ENCODE data around the gene GEMIN7.
A peak's percentile ranks its signal among the peaks of the same experiment; 100 is the strongest.

The GEMIN7 gene

DNA sequence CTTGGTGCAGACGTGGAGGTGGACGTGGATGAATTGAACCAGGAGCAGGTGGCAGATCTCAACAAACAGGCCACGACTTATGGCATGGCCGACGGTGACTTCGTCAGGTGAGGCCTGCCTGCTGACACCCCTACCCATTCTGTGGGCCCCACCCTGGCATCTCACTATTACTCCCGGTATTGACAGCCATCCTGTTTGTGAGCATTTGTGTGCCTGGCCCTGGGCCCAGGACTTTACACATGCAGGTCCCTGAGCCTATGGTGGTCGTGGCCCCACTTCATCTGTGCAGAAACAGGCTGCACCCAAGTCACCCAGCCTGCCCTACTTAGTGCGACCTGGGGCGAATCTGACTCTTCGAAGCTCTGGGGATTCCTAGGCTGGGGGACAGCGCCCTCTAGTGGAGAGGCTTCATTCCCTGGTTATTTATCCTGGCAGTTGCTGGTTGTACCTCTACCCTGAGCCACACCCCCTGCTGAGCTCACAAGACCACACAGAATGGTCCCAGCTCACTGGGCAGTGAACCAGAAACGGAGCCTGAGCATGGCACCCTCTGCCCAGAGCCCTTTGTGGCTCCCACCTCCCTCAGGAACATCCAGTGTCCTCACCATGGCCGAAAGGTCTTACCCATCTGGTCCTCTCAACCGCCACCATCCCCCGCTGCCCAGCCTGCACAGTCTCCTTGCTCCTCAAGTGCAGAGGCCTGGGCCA lies 19.6 kb upstream of the GEMIN7 start:
- TF ChIP-seq, protein P1, sequence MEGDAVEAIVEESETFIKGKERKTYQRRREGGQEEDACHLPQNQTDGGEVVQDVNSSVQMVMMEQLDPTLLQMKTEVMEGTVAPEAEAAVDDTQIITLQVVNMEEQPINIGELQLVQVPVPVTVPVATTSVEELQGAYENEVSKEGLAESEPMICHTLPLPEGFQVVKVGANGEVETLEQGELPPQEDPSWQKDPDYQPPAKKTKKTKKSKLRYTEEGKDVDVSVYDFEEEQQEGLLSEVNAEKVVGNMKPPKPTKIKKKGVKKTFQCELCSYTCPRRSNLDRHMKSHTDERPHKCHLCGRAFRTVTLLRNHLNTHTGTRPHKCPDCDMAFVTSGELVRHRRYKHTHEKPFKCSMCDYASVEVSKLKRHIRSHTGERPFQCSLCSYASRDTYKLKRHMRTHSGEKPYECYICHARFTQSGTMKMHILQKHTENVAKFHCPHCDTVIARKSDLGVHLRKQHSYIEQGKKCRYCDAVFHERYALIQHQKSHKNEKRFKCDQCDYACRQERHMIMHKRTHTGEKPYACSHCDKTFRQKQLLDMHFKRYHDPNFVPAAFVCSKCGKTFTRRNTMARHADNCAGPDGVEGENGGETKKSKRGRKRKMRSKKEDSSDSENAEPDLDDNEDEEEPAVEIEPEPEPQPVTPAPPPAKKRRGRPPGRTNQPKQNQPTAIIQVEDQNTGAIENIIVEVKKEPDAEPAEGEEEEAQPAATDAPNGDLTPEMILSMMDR (IDR thresholded peaks at IDR 0.05; ENCODE audit: poor library complexity, severe bottlenecking) = peak; percentile 80
- ATAC-seq (ENCODE audit: low read depth) = peak; percentile 69
- no peak overlapping the region for H3K4me3 ChIP-seq (ENCODE audit: severe bottlenecking)
- no peaks in the 10 kb centered on the region for H3K4me1 ChIP-seq (ENCODE audit: insufficient read depth, poor library complexity, severe bottlenecking)
- peaks cover 82% of the 10 kb centered on the region for H3K36me3 ChIP-seq (ENCODE audit: low read depth)
- no peak for DNase-seq (ENCODE audit: low spot score)
- no peaks in the 10 kb centered on the region for H3K27me3 ChIP-seq (ENCODE audit: insufficient read depth, poor library complexity, severe bottlenecking)
- no peak overlapping the region for H3K27ac ChIP-seq (ENCODE audit: poor library complexity, severe bottlenecking)
- H3K9me3 ChIP-seq (ENCODE audit: severe bottlenecking) = no peaks in the 10 kb centered on the region

DNA sequence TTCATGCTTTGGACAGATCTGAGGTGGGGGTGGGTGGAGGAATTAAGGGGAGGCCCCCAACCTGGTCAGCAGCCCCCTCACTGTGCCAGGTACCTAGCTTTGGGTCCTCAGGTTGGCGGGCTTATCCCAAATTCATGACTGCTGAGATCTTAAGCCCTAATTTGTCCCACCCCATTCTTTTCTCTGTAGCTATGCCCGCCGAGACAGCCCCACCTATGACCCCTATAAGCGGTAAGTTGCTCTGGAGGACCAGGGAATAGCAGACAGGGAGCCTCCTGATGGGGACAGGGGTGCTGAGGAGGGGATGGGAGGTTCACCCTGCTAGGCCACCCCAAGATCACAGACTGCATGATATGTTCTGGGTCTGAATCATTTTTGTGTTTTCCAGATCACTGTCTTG lies 17.1 kb upstream of the GEMIN7 start:
- Histone ChIP-seq H3K4me3 (ENCODE audit: severe bottlenecking) (no peak overlapping the region), H3K9me3 (ENCODE audit: severe bottlenecking) (no peaks in the 10 kb centered on the region), H3K36me3 (ENCODE audit: low read depth) (peaks cover 79% of the 10 kb centered on the region), H3K27me3 (ENCODE audit: insufficient read depth, poor library complexity, severe bottlenecking) (no peaks in the 10 kb centered on the region), H3K4me1 (ENCODE audit: insufficient read depth, poor library complexity, severe bottlenecking) (no peaks in the 10 kb centered on the region), H3K27ac (ENCODE audit: poor library complexity, severe bottlenecking) (no peak overlapping the region)
- TF ChIP-seq, protein P1 (IDR thresholded peaks at IDR 0.05; ENCODE audit: poor library complexity, severe bottlenecking) = no peak
- DNase-seq (ENCODE audit: low spot score) = no peak
- ATAC-seq (ENCODE audit: low read depth) = no peak

DNA sequence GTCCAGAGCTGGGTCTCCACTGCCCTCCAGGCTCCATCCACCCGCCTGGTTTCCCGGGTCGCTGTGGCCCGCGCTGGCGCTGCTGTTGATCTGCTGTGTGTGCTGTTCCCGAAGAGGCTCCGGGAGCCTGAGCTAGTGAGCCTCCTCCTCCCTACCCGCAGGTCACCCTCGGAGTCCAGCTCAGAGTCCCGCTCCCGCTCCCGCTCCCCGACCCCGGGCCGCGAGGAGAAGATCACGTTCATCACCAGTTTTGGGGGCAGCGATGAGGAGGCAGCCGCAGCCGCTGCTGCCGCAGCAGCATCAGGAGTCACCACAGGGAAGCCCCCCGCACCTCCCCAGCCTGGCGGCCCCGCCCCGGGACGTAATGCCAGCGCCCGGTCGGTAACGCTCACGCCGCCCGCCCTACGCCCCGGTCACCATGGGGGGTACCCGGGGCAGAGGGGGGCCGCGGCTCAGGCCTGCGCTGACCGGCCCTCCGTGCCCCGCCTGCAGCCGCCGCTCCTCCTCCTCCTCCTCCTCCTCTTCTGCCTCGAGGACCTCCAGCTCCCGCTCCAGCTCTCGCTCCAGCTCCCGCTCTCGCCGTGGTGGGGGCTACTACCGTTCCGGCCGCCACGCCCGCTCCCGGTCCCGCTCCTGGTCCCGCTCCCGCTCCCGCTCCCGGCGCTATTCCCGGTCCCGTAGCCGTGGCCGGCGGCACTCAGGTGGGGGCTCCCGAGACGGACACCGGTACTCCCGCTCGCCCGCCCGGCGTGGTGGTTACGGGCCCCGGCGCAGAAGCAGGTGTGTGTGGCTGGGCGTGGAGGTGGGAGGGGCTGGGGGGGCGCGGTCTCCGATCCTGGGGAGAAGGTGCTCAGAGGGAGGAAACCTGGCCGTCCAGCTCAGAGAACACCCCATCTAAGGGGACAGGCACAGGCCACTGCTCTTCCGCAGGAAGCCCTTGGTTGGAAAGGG lies 14.9 kb upstream of the GEMIN7 start:
- Histone ChIP-seq H3K4me1 (ENCODE audit: insufficient read depth, poor library complexity, severe bottlenecking) (no peaks in the 10 kb centered on the region), H3K27ac (ENCODE audit: poor library complexity, severe bottlenecking) (no peak overlapping the region), H3K9me3 (ENCODE audit: severe bottlenecking) (no peaks in the 10 kb centered on the region), H3K4me3 (ENCODE audit: severe bottlenecking) (no peak overlapping the region), H3K27me3 (ENCODE audit: insufficient read depth, poor library complexity, severe bottlenecking) (no peaks in the 10 kb centered on the region), H3K36me3 (ENCODE audit: low read depth) (peaks cover 64% of the 10 kb centered on the region)
- TF ChIP-seq, protein P1 (IDR thresholded peaks at IDR 0.05; ENCODE audit: poor library complexity, severe bottlenecking) = no peak
- DNase-seq (ENCODE audit: low spot score) = no peak
- ATAC-seq (ENCODE audit: low read depth) = no peak

DNA sequence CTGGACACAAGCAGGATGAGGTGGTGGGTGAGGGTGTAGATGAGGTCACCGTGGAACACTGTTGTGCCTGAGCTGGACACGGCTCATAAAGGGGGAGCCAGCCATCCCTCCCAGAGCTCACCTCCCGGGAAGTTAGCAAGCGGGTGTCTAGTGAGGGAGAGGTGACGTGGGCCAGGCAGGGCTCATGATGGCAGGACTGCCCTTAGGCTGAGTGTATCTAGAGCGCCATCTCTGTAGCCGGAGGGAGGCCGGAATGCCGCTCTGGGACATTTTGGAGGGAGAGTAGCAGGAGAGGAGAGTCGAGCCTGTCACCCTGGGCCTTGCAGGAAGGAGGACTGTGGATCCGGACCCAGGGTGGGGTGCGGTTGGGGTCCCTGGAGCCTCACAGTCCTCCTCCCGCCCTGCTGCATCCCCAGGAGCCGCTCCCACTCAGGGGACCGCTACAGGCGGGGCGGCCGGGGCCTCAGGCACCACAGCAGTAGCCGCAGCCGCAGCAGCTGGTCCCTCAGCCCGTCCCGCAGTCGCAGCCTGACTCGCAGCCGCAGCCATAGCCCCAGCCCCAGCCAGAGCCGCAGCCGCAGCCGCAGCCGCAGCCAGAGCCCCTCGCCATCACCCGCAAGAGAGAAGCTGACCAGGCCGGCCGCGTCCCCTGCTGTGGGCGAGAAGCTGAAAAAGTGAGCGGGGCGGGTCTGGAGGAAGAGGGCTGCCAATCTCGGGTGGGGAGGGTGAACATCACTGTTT lies 12.0 kb upstream of the GEMIN7 start:
- H3K36me3 ChIP-seq (ENCODE audit: low read depth) = peaks cover 56% of the 10 kb centered on the region

More for the DNA sequence above, 12.0 kb upstream of the GEMIN7 start:
- no peak for ATAC-seq (ENCODE audit: low read depth)
- DNase-seq (ENCODE audit: low spot score) = no peak
- H3K4me1 ChIP-seq (ENCODE audit: insufficient read depth, poor library complexity, severe bottlenecking) = no peaks in the 10 kb centered on the region
- H3K9me3 ChIP-seq (ENCODE audit: severe bottlenecking) = no peaks in the 10 kb centered on the region
- no peaks in the 10 kb centered on the region for H3K27me3 ChIP-seq (ENCODE audit: insufficient read depth, poor library complexity, severe bottlenecking)
- TF ChIP-seq, protein P1 (IDR thresholded peaks at IDR 0.05; ENCODE audit: poor library complexity, severe bottlenecking) = no peak
- no peak overlapping the region for H3K4me3 ChIP-seq (ENCODE audit: severe bottlenecking)
- H3K27ac ChIP-seq (ENCODE audit: poor library complexity, severe bottlenecking) = no peak overlapping the region
